Right lobe of liver (tissue), 6 donors: ENCODE results near the gene OAS2. TPM values are rescaled to one million over a fixed set of nuclear protein-coding genes. Genes with fewer than 3 reads are reported as not detected.

Experiments
- ATAC-seq, 4 donors: fragments of 200-7000 bp; cut with Tn5 transposase; one replicate each; pipeline ENCODE4 v1.9.1; 2020; ENCODE audit warnings: mild to moderate bottlenecking in 4 of 4, moderate library complexity in 4 of 4
- DNase-seq, 3 donors: peaks; one replicate each; pipeline ENCODE4 v3.0.0-alpha.2; 2020
- H3K27ac ChIP-seq, 3 donors: fragments of 200-600 bp; one replicate each; pipeline ENCODE4 v1.8.0; 2022
- H3K27me3 ChIP-seq, 2 donors: fragments of 200-600 bp; one replicate each; pipeline ENCODE4 v1.8.0; 2022
- H3K36me3 ChIP-seq, 4 donors: fragments of 200-600 bp; sonication (generic) in 1 of 4; one replicate each; pipeline versions ENCODE4 v1.5.1 to v1.8.0; 2017 to 2022; ENCODE audit warnings: control low read depth in 1 of 4
- H3K4me1 ChIP-seq, 4 donors: fragments of 200-600 bp; sonication (generic) in 1 of 4; one replicate each; pipeline versions ENCODE4 v1.5.1 to v1.8.0; 2017 to 2022; ENCODE audit warnings: control low read depth in 1 of 4
- H3K4me3 ChIP-seq, 3 donors: fragments of 200-600 bp; one replicate each; pipeline ENCODE4 v1.8.0; 2022
- H3K9me3 ChIP-seq, 4 donors: fragments of 200-600 bp; sonication (generic) in 1 of 4; one replicate each; pipeline versions ENCODE4 v1.5.1 to v1.8.0; 2017 to 2022; ENCODE audit warnings: control low read depth in 1 of 4
- CTCF ChIP-seq, 4 donors: fragments of 200-600 bp in 3 of 4; fragments of 450-650 bp in 1 of 4; IDR thresholded peaks; one replicate each; pipeline versions ENCODE4 v1.5.1 to v1.8.0; 2016 to 2022; ENCODE audit warnings: antibody characterized with exemption in 4 of 4, mild to moderate bottlenecking in 2 of 4
- POLR2A ChIP-seq: fragments of 450-650 bp; IDR thresholded peaks from one replicate; pipeline ENCODE4 v1.6.1; 2017; ENCODE audit warnings: antibody characterized with exemption, mild to moderate bottlenecking
- WGBS: methylation state at CpG from one replicate; pipeline ENCODE4 v1.1.6; 2018; ENCODE audit warnings: low coverage, low lambda C conversion rate; ENCODE audit not compliant: insufficient coverage; ENCODE audit errors: missing lambda C conversion rate; 5-methylcytosine and 5-hydroxymethylcytosine counted together
- intact Hi-C, 2 donors: fragments of 100-400 bp; cut with DNase I; formaldehyde crosslinking; loops; one replicate each; pipeline versions ENCODE4 v1.11.2 to v1.14.1; 2022
- total RNA-seq, 6 experiments: library from RNA; depleted of rRNA in 2 of 6; stranded (reverse); fragments of >200 nt in 2 of 6; fragmentation: NEBNext Ultra II Directional in 3 of 6; extraction: Animal tissue kit (Norgen Biotek cat#: 25700) in 3 of 6; gene quantifications; one replicate each; pipeline versions ENCODE4 v1.1.0 to v1.2.4, GENCODE V29; 2016 to 2023
- donor health status: DM: no; HTN: yes; CAD: no.
- donor health status: DM: no; HTN: no; CAD: no.
- donor health status: DM: no; HTN: no; CAD: no.
- donor health status: DM: no; HTN: yes; CAD: no.
- donor health status: DM: no; HTN: yes; CAD: no.

OAS2 gene
- total RNA-seq, 6 experiments from 2014 or later, result 5.2 to 13.4 (median 7.1) TPM

GRCh38 chr12:112942572-112942971 lies 35.7 kb upstream of the OAS2 start:
- H3K36me3 ChIP-seq, result no peaks in the 10 kb centered on the region
- WGBS, result no CpG with 5 or more reads among the region's 1 CpG
- intact Hi-C loops, result no loop called here

GRCh38 chr12:112944024-112944690 lies 34.2 kb upstream of the OAS2 start:
- Histone ChIP-seq H3K27me3 (no peaks in the 10 kb centered on the region), H3K36me3 (no peaks in the 10 kb centered on the region), H3K4me1 (peaks cover 0 to 6% (median 1%) of the 10 kb centered on the region in 4 donors), H3K27ac (no peak overlapping the region), H3K9me3 (no peaks in the 10 kb centered on the region), H3K4me3 (no peak overlapping the region)
- ATAC-seq (no peak), DNase-seq (no peak)
- intact Hi-C loops, result no loop called here
- TF ChIP-seq CTCF (IDR thresholded peaks at IDR 0.05) (no peak), POLR2A (no peak)
- WGBS, result 95% methylated on average over 12 of the region's 15 CpGs

More at GRCh38 chr12:112942572-112942971, 35.7 kb upstream of the OAS2 start:
- Histone ChIP-seq H3K27ac (no peak overlapping the region), H3K9me3 (no peaks in the 10 kb centered on the region), H3K27me3 (no peaks in the 10 kb centered on the region), H3K4me3 (no peak overlapping the region), H3K4me1 (peaks cover 0 to 12% (median 3%) of the 10 kb centered on the region in 4 donors)
- DNase-seq (no peak), ATAC-seq (no peak)
- TF ChIP-seq POLR2A, result no peak
- TF ChIP-seq CTCF (IDR thresholded peaks at IDR 0.05), result no peak

- no peak for TF ChIP-seq CTCF (IDR thresholded peaks at IDR 0.05)
- TF ChIP-seq POLR2A, result no peak
- H3K9me3 ChIP-seq, result no peaks in the 10 kb centered on the region
- no peaks in the 10 kb centered on the region for H3K27me3 ChIP-seq
- DNase-seq (no peak), ATAC-seq (no peak)
- no peak overlapping the region for H3K4me3 ChIP-seq
- H3K27ac ChIP-seq, result no peak overlapping the region
- no peaks in the 10 kb centered on the region for H3K4me1 ChIP-seq
- intact Hi-C loops, result no loop called here
- WGBS, result 96% methylated on average over 2 of the region's 4 CpGs
- no peaks in the 10 kb centered on the region for H3K36me3 ChIP-seq
Observed at GRCh38 chr12:112945515-112945914, 32.8 kb upstream of the OAS2 start.

- H3K4me3 ChIP-seq, result no peak overlapping the region
- no peaks in the 10 kb centered on the region for H3K4me1 ChIP-seq
- 74% methylated on average over 5 of the region's 14 CpGs for WGBS
- H3K27me3 ChIP-seq, result no peaks in the 10 kb centered on the region
- intact Hi-C loops, result no loop called here
- DNase-seq (no peak), ATAC-seq (no peak)
- no peak for TF ChIP-seq POLR2A
- TF ChIP-seq CTCF (IDR thresholded peaks at IDR 0.05), result no peak
- no peaks in the 10 kb centered on the region for H3K36me3 ChIP-seq
- no peaks in the 10 kb centered on the region for H3K9me3 ChIP-seq
- no peak overlapping the region for H3K27ac ChIP-seq
Observed at GRCh38 chr12:112946236-112947000, 31.9 kb upstream of the OAS2 start.
